ENCODE data around the gene SPATA31E1. TPM values are rescaled to one million over a fixed set of nuclear protein-coding genes. Genes with fewer than 3 reads are reported as not detected.
A peak's percentile ranks its signal among the peaks of the same experiment; 100 is the strongest.

Gene SPATA31E1
- total and polyA plus RNA-seq, 12 donors, result not detected

DNA sequence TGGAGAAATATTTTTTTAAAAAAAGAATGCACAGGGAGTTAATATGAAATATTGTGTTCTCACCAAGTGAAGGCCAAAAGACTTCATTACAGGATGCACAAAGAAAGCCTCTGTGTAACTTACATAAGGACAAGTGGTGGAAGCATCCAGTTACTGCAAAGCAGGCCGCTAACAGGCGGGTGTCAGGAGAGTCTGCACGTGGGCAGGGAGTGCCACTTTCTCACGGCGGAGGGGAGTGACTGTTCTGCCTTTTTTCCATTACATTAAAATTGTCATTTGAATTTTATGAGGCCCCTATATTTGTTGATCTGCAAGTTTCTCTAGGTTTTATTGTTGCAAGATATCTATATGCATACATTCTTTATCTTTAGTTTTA, 28.1 kb upstream of the SPATA31E1 start:
- TF ChIP-seq POLR2A (IDR thresholded peaks at IDR 0.05), result no peak
- TF ChIP-seq, protein P1, sequence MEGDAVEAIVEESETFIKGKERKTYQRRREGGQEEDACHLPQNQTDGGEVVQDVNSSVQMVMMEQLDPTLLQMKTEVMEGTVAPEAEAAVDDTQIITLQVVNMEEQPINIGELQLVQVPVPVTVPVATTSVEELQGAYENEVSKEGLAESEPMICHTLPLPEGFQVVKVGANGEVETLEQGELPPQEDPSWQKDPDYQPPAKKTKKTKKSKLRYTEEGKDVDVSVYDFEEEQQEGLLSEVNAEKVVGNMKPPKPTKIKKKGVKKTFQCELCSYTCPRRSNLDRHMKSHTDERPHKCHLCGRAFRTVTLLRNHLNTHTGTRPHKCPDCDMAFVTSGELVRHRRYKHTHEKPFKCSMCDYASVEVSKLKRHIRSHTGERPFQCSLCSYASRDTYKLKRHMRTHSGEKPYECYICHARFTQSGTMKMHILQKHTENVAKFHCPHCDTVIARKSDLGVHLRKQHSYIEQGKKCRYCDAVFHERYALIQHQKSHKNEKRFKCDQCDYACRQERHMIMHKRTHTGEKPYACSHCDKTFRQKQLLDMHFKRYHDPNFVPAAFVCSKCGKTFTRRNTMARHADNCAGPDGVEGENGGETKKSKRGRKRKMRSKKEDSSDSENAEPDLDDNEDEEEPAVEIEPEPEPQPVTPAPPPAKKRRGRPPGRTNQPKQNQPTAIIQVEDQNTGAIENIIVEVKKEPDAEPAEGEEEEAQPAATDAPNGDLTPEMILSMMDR (IDR thresholded peaks at IDR 0.05), result no peak
- no peaks in the 10 kb centered on the region for H3K9me3 ChIP-seq (replicated peaks in 1 of 3)
- 60 to 91% (median 76%) methylated on average over 5 of the region's 5 CpGs for WGBS, 4 donors
- H3K27ac ChIP-seq, result no peak overlapping the region
- H3K36me3 ChIP-seq (replicated peaks in 1 of 2), result no peaks in the 10 kb centered on the region
- H3K4me3 ChIP-seq, result no peak overlapping the region
- no peaks in the 10 kb centered on the region for H3K4me1 ChIP-seq (replicated peaks in 1 of 2)
- no peaks in the 10 kb centered on the region for H3K27me3 ChIP-seq
- no peak for DNase-seq
- intact Hi-C loops (cut with DNase I), result no loop called here

DNA sequence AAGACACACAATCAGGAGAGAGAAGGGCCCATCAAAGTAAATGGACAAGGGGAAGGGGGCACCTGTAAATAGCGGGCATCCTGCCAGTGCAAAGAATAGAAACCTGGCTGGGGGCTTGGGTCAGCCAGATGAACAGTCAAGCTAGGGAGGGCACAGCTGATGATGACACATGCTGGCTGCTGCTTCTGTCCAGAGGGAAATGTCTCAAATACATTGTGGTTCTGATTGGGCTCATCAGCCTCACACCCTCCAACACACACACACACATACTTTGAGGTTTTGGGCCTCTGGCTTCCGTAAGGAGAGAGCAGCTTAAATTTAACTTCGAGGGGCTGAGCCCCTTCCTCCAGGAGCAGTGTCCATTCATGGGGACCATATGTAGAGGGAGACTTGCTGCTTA, 27.6 kb upstream of the SPATA31E1 start:
- intact Hi-C loops (cut with DNase I), result no loop called here
- H3K27me3 ChIP-seq, result no peaks in the 10 kb centered on the region
- H3K4me3 ChIP-seq, result no peak overlapping the region
- DNase-seq, result no peak
- H3K27ac ChIP-seq, result no peak overlapping the region
- no peaks in the 10 kb centered on the region for H3K36me3 ChIP-seq (replicated peaks in 1 of 2)
- no peaks in the 10 kb centered on the region for H3K9me3 ChIP-seq (replicated peaks in 1 of 3)
- H3K4me1 ChIP-seq (replicated peaks in 1 of 2), result no peaks in the 10 kb centered on the region
- TF ChIP-seq POLR2A (IDR thresholded peaks at IDR 0.05), result no peak
- TF ChIP-seq, protein P1 (IDR thresholded peaks at IDR 0.05), result no peak
- WGBS, 4 donors, result 64 to 86% (median 78%) methylated on average over 3 of the region's 3 CpGs

DNA sequence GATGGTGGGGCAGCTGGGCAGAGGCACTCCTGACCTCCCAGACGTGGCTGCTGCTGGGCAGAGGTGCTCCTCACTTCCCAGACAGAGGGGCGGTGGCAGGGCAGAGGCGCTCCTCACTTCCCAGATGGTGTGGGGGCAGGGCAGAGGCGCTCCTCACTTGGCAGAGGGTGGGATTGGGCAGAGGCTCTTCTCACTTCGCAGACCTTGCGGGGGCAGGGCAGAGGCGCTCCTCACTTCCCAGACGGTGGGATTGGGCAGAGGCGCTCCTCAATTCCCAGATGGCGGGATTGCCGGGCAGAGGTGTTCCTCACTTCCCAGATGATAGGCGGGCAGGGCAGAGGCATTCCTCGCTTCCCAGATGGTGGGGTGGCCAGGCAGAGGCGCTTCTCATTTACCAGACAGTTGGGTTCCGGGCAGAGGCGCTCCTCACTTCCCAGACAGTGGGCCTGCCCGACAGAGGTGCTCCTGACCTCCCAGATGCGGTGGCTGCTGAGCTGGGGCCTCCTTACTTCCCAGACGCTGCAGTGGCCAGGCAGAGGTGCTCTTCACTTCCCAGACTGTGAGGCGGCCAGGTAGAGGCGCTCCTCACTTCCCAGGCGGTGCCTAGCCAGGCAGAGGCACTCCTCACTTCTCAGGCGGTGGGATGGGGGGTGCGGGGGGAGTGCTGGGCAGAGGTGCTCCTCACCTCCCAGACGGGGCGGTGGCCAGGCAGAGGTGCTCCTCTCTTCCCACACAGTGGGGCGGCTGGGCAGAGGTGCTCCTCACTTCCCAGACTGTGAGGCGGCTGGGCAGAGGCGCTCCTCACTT, 25.3 kb upstream of the SPATA31E1 start:
- H3K36me3 ChIP-seq (replicated peaks in 1 of 2), result no peaks in the 10 kb centered on the region
- intact Hi-C loops (cut with DNase I), result no loop called here
- WGBS, 4 donors, result 84 to 94% (median 89%) methylated on average over 13 to 29 of the region's 29 CpGs
- no peak overlapping the region for H3K4me3 ChIP-seq
- H3K9me3 ChIP-seq (replicated peaks in 1 of 3), result no peaks in the 10 kb centered on the region
- no peak for TF ChIP-seq POLR2A (IDR thresholded peaks at IDR 0.05)
- TF ChIP-seq, protein P1 (IDR thresholded peaks at IDR 0.05), result no peak
- DNase-seq, result peak in 1 of 7 donors; percentile 9
- H3K4me1 ChIP-seq (replicated peaks in 1 of 2), result no peaks in the 10 kb centered on the region
- no peaks in the 10 kb centered on the region for H3K27me3 ChIP-seq
- no peak overlapping the region for H3K27ac ChIP-seq

DNA sequence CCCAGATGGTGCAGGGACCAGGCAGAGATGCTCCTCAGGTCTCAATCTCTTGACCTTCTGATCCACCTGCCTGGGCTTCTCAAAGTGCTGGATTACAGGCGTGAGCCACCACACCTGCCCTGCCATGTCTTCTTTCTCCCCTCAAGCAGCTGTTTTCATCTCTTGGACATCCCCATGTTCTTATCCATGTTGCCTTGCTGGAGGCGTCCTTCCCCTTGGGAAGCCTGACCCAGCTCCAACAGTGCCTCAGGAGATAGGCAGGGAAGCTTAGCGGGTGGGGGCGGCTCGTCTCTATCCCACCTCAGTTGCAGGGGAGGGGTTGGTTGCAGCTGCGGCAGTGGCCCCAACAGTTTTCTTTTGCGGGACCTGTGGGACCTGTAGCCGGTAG, 24.7 kb upstream of the SPATA31E1 start:
- no peaks in the 10 kb centered on the region for H3K9me3 ChIP-seq (replicated peaks in 1 of 3)
- no peaks in the 10 kb centered on the region for H3K36me3 ChIP-seq (replicated peaks in 1 of 2)
- intact Hi-C loops (cut with DNase I), result no loop called here
- no peak for TF ChIP-seq POLR2A (IDR thresholded peaks at IDR 0.05)
- TF ChIP-seq, protein P1 (IDR thresholded peaks at IDR 0.05), result no peak
- H3K27ac ChIP-seq, result no peak overlapping the region
- H3K4me1 ChIP-seq (replicated peaks in 1 of 2), result no peaks in the 10 kb centered on the region
- H3K27me3 ChIP-seq, result no peaks in the 10 kb centered on the region
- WGBS, 4 donors, result 90 to 97% (median 94%) methylated on average over 6 to 8 of the region's 8 CpGs
- DNase-seq, result peak in 1 of 7 donors; percentile 14
- no peak overlapping the region for H3K4me3 ChIP-seq

All from adrenal gland (tissue), 12 donors.